ENCODE data around the gene EPHA7. TPM values are rescaled to one million over a fixed set of nuclear protein-coding genes. Genes with fewer than 3 reads are reported as not detected.

The EPHA7 gene
- total and polyA plus RNA-seq, 2 donors (not counting 1 experiment from before 2014, with no cell fraction given) = under 0.01 to 0.03 TPM

DNA sequence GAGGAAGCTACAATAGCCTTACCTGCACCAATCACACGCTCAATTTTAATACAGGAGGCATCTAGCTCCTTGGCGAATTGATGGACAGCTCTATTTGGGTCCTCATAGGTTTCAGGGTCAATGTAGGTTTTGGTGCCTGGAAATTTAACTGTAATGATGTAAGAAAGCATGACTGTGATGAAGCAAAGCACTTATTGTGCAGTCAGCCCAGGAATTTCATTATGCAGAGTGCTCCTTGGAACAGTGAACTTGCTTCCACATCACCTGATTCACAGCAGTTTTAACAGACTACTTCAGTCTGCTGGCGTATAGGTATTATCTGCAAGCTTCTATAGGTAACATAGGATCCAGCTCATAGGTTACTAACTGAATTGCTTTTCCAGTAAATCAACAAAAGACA lies 160.0 kb downstream of the EPHA7 start:
- no peaks in the 10 kb centered on the region for H3K9me3 ChIP-seq (ENCODE audit: control insufficient read depth, insufficient read depth, low read depth, low read length)
- no peaks in the 10 kb centered on the region for H3K36me3 ChIP-seq (ENCODE audit: control insufficient read depth, insufficient read depth, low read length)
- no peak overlapping the region for H3K27ac ChIP-seq (ENCODE audit: insufficient read depth, low read length)
- no peak for DNase-seq (ENCODE audit: low read depth in 2 of 2)
- no peaks in the 10 kb centered on the region for H3K27me3 ChIP-seq (ENCODE audit: control insufficient read depth, insufficient read depth, low read length)
- H2AFZ ChIP-seq (ENCODE audit: low read length) = no peak overlapping the region
- H3K4me1 ChIP-seq (ENCODE audit: control insufficient read depth, extremely low read depth, insufficient read depth, low read length) = no peaks in the 10 kb centered on the region
- H3K4me3 ChIP-seq (replicated peaks in 1 of 4; ENCODE audit: control extremely low read depth in 1 of 4, insufficient read depth in 1 of 4, low read depth in 3 of 4, low read length in 4 of 4) = no peak overlapping the region
- H3K9ac ChIP-seq (ENCODE audit: insufficient read depth, low read length) = no peak overlapping the region
- TF ChIP-seq CTCF (conservative IDR thresholded peaks at IDR 0.05 in 1 of 2, IDR thresholded peaks at IDR 0.05 in 1 of 2; ENCODE audit: low read depth in 1 of 2, low read length in 2 of 2) = no peak
- no peak for TF ChIP-seq EZH2 (IDR thresholded peaks at IDR 0.05; ENCODE audit: low read length, missing control alignments)
- no peak overlapping the region for H3K4me2 ChIP-seq (ENCODE audit: extremely low read depth, insufficient read depth, low read length)
- no peaks in the 10 kb centered on the region for H3K79me2 ChIP-seq (ENCODE audit: control insufficient read depth, insufficient read depth, low read length)
- H4K20me1 ChIP-seq (ENCODE audit: control insufficient read depth, extremely low read depth, insufficient read depth, low read length) = no peaks in the 10 kb centered on the region

- H3K27ac ChIP-seq (ENCODE audit: insufficient read depth, low read length) = no peak overlapping the region
- TF ChIP-seq CTCF (conservative IDR thresholded peaks at IDR 0.05 in 1 of 2, IDR thresholded peaks at IDR 0.05 in 1 of 2; ENCODE audit: low read depth in 1 of 2, low read length in 2 of 2) = no peak
- TF ChIP-seq EZH2 (IDR thresholded peaks at IDR 0.05; ENCODE audit: low read length, missing control alignments) = no peak
Observed at GRCh38 chr6:93252930-93253329, 166.4 kb downstream of the EPHA7 start.

GRCh38 chr6:93248631-93249030 lies 170.7 kb downstream of the EPHA7 start:
- H4K20me1 ChIP-seq (ENCODE audit: control insufficient read depth, extremely low read depth, insufficient read depth, low read length) = no peaks in the 10 kb centered on the region
- no peaks in the 10 kb centered on the region for H3K4me1 ChIP-seq (ENCODE audit: control insufficient read depth, extremely low read depth, insufficient read depth, low read length)
- no peak overlapping the region for H3K9ac ChIP-seq (ENCODE audit: insufficient read depth, low read length)
- H3K4me2 ChIP-seq (ENCODE audit: extremely low read depth, insufficient read depth, low read length) = no peak overlapping the region
- DNase-seq (ENCODE audit: low read depth in 2 of 2) = no peak
- H3K27me3 ChIP-seq (ENCODE audit: control insufficient read depth, insufficient read depth, low read length) = no peaks in the 10 kb centered on the region
- H3K36me3 ChIP-seq (ENCODE audit: control insufficient read depth, insufficient read depth, low read length) = no peaks in the 10 kb centered on the region
- H3K27ac ChIP-seq (ENCODE audit: insufficient read depth, low read length) = no peak overlapping the region
- no peaks in the 10 kb centered on the region for H3K79me2 ChIP-seq (ENCODE audit: control insufficient read depth, insufficient read depth, low read length)
- no peak overlapping the region for H2AFZ ChIP-seq (ENCODE audit: low read length)
- no peaks in the 10 kb centered on the region for H3K9me3 ChIP-seq (ENCODE audit: control insufficient read depth, insufficient read depth, low read depth, low read length)
- TF ChIP-seq EZH2 (IDR thresholded peaks at IDR 0.05; ENCODE audit: low read length, missing control alignments) (no peak), CTCF (conservative IDR thresholded peaks at IDR 0.05 in 1 of 2, IDR thresholded peaks at IDR 0.05 in 1 of 2; ENCODE audit: low read depth in 1 of 2, low read length in 2 of 2) (no peak)
- H3K4me3 ChIP-seq (replicated peaks in 1 of 4; ENCODE audit: control extremely low read depth in 1 of 4, insufficient read depth in 1 of 4, low read depth in 3 of 4, low read length in 4 of 4) = no peak overlapping the region

More at GRCh38 chr6:93252930-93253329, 166.4 kb downstream of the EPHA7 start:
- H3K4me1 ChIP-seq (ENCODE audit: control insufficient read depth, extremely low read depth, insufficient read depth, low read length) = no peaks in the 10 kb centered on the region
- no peaks in the 10 kb centered on the region for H3K9me3 ChIP-seq (ENCODE audit: control insufficient read depth, insufficient read depth, low read depth, low read length)
- DNase-seq (ENCODE audit: low read depth in 2 of 2) = no peak
- no peak overlapping the region for H3K4me2 ChIP-seq (ENCODE audit: extremely low read depth, insufficient read depth, low read length)
- H3K4me3 ChIP-seq (replicated peaks in 1 of 4; ENCODE audit: control extremely low read depth in 1 of 4, insufficient read depth in 1 of 4, low read depth in 3 of 4, low read length in 4 of 4) = no peak overlapping the region
- no peak overlapping the region for H3K9ac ChIP-seq (ENCODE audit: insufficient read depth, low read length)
- H3K27me3 ChIP-seq (ENCODE audit: control insufficient read depth, insufficient read depth, low read length) = no peaks in the 10 kb centered on the region
- no peaks in the 10 kb centered on the region for H4K20me1 ChIP-seq (ENCODE audit: control insufficient read depth, extremely low read depth, insufficient read depth, low read length)
- no peaks in the 10 kb centered on the region for H3K36me3 ChIP-seq (ENCODE audit: control insufficient read depth, insufficient read depth, low read length)
- no peak overlapping the region for H2AFZ ChIP-seq (ENCODE audit: low read length)
- no peaks in the 10 kb centered on the region for H3K79me2 ChIP-seq (ENCODE audit: control insufficient read depth, insufficient read depth, low read length)
